Measurements from ENCODE around the gene IP6K3.

IP6K3 gene

GRCh38 chr6:33707771-33708170 lies 38.9 kb downstream of the IP6K3 start:
- in situ Hi-C loops (cut with MboI; ENCODE audit: low sequenced_read_pairs) = no loop called here

- in situ Hi-C loops (cut with MboI; ENCODE audit: low sequenced_read_pairs) = no loop called here
Measured at GRCh38 chr6:33705955-33706725, 40.6 kb downstream of the IP6K3 start.

- in situ Hi-C loops (cut with MboI; ENCODE audit: low sequenced_read_pairs) = no loop called here
Measured at GRCh38 chr6:33705268-33705885, 41.3 kb downstream of the IP6K3 start.

- in situ Hi-C loops (cut with MboI; ENCODE audit: low sequenced_read_pairs) = no loop called here
Measured at GRCh38 chr6:33704215-33705066, 42.3 kb downstream of the IP6K3 start.

GRCh38 chr6:33702345-33702977 lies 44.2 kb downstream of the IP6K3 start:
- in situ Hi-C loops (cut with MboI; ENCODE audit: low sequenced_read_pairs) = no loop called here

- in situ Hi-C loops (cut with MboI; ENCODE audit: low sequenced_read_pairs) = no loop called here
Measured at GRCh38 chr6:33700391-33701050, 46.2 kb downstream of the IP6K3 start.

GRCh38 chr6:33699739-33700138 lies 47.0 kb downstream of the IP6K3 start:
- in situ Hi-C loops (cut with MboI; ENCODE audit: low sequenced_read_pairs) = no loop called here

GRCh38 chr6:33699131-33699530 lies 47.6 kb downstream of the IP6K3 start:
- in situ Hi-C loops (cut with MboI; ENCODE audit: low sequenced_read_pairs) = no loop called here

GRCh38 chr6:33698494-33698893 lies 48.2 kb downstream of the IP6K3 start:
- in situ Hi-C loops (cut with MboI; ENCODE audit: low sequenced_read_pairs) = no loop called here

- in situ Hi-C loops (cut with MboI; ENCODE audit: low sequenced_read_pairs) = no loop called here
Measured at GRCh38 chr6:33697845-33698244, 48.9 kb downstream of the IP6K3 start.

- in situ Hi-C loops (cut with MboI; ENCODE audit: low sequenced_read_pairs) = no loop called here
Measured at GRCh38 chr6:33696548-33697518, 49.9 kb downstream of the IP6K3 start.

GRCh38 chr6:33696076-33696475 lies 50.6 kb downstream of the IP6K3 start:
- in situ Hi-C loops (cut with MboI; ENCODE audit: low sequenced_read_pairs) = no loop called here

- in situ Hi-C loops (cut with MboI; ENCODE audit: low sequenced_read_pairs) = no loop called here
Measured at GRCh38 chr6:33695451-33695887, 51.2 kb downstream of the IP6K3 start.

- in situ Hi-C loops (cut with MboI; ENCODE audit: low sequenced_read_pairs) = no loop called here
Measured at GRCh38 chr6:33694977-33695376, 51.7 kb downstream of the IP6K3 start.

GRCh38 chr6:33694401-33694931 lies 52.2 kb downstream of the IP6K3 start:
- in situ Hi-C loops (cut with MboI; ENCODE audit: low sequenced_read_pairs) = no loop called here

- in situ Hi-C loops (cut with MboI; ENCODE audit: low sequenced_read_pairs) = no loop called here
Measured at GRCh38 chr6:33693186-33694105, 53.3 kb downstream of the IP6K3 start.

GRCh38 chr6:33692760-33693158 lies 53.9 kb downstream of the IP6K3 start:
- in situ Hi-C loops (cut with MboI; ENCODE audit: low sequenced_read_pairs) = no loop called here

- in situ Hi-C loops (cut with MboI; ENCODE audit: low sequenced_read_pairs) = no loop called here
Measured at GRCh38 chr6:33692078-33692759, 54.5 kb downstream of the IP6K3 start.

Data from hTERT RPE-1 (cell line).